NCI-H2081 treated with DMSO at 0.1 percent for 48 hours (cell line): ENCODE data around the gene HIKESHI.
"Not testable (repeated sequence)": the region's sequence is repeated elsewhere in the genome, so short reads cannot be mapped to it uniquely, and the experiment has no call there.

ENCODE experiments used
- DNase-seq: peaks from one replicate; lab custom pipeline; 2025; lab: John Stamatoyannopoulos, UW

HIKESHI gene, protein sequence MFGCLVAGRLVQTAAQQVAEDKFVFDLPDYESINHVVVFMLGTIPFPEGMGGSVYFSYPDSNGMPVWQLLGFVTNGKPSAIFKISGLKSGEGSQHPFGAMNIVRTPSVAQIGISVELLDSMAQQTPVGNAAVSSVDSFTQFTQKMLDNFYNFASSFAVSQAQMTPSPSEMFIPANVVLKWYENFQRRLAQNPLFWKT

GRCh38 chr11:86302092-86302793 lies at the start of gene HIKESHI:
TSS of gene HIKESHI (plus strand) at chr11:86302240. CDS start at chr11:86302449, 209 bp downstream.
- peak; percentile 88 for DNase-seq

GRCh38 chr11:86255896-86256295 lies 46.1 kb upstream of the HIKESHI start:
- DNase-seq = no peak

DNA sequence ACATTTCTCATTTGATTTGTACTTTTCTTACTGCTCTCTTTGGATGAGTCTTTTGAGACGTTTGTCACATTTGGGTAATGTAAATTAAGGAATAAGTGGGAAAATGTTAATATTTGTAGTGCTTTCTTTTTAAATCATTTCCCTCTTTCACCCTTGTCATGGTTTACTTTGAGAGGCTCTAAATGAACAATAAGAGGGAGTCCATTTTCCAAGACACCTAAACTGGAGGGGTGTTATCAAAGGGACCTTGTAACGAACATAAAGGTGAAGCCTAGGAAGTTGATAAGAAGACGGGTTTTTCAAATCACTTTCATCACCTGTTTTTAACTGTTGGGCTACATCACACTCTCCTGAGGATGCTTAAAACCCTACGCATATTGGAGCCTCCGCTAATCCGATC lies 45.4 kb upstream of the HIKESHI start:
- DNase-seq = no peak

GRCh38 chr11:86257446-86257845 lies 44.6 kb upstream of the HIKESHI start:
- DNase-seq = no peak

DNA sequence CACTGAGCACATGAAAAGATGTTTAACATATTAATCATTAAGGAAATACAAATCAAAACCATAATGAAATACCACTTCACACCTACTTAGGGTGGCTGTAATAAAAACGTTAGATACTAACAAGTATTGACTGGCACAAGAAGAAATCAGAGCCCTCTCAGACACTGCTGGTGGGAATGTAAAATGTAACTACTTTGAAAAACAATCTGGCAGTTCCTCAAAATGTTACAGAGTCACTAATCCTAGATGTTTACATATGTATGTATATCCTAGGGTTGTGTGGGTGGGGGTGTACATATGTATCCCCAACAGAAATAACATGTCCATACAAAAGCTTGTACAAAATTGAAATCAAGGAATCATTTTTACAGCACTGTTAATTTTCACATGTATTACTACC lies 42.3 kb upstream of the HIKESHI start:
- no peak for DNase-seq

DNA sequence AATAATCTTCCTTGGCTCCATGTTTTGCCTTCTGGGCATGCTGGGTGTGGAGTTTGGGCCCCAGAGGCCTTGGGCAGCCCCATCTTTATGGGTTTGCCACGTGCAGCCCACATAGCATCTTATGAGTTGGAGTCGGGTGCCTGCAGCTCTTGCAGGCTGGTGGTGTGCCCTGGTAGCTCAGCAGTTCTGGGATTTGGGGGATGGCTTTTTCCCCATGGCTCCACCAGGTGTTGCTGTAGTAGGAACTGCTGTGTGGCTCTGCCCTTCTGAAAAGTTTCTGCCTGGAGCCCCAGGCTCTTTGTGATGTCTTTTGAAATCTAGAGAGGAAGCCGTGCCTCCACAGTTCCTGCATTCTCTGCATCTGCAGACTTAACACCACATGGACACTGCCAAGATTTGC lies 40.7 kb upstream of the HIKESHI start:
- no peak for DNase-seq

GRCh38 chr11:86262387-86262786 lies 39.7 kb upstream of the HIKESHI start:
- DNase-seq = no peak

GRCh38 chr11:86264649-86265048 lies 37.4 kb upstream of the HIKESHI start:
- no peak for DNase-seq

- no peak for DNase-seq
These were observed 36.8 kb upstream of the HIKESHI start for GRCh38 chr11:86265194-86265593.

- DNase-seq = no peak
These were observed 32.4 kb upstream of the HIKESHI start for GRCh38 chr11:86269645-86270044.

DNA sequence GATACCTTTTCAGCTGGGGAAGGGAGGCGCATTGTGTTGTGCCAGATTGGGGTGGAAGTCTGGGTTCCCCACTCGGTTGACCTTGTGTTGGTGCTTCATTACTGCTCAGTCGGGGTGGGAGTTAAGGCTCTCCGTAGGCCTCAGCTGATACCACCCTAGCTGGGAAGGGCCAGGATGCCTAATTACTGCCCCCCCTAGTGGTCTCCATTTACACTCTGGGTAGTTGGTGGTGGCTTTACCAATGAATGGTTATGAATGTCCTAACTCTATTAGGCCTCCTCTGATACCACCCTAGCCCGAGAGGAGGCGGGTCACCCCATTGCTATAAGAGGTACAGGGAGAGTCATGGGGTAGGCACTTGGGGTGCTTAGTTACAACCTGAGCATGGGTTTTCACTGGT lies 27.5 kb upstream of the HIKESHI start:
- no peak for DNase-seq

DNA sequence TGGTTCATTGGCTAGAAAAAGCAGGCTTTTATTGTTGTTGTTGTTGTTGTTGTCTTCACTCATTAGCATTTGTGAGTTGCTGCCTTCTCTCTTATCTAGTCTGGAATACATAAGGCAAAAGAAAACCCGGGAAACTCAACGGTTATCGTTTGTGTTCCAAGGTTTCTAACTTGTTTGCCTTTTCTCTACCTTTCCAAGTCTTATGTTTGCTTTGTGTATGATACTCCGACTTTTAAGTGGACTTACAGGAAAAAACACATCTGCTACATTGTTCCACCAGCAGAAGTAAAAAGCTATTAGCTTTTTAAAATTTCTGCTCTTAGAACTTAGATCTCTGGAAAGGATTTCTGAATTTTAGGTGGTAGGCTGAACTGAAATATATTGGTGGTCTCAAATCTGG lies 27.0 kb upstream of the HIKESHI start:
- DNase-seq = no peak

DNA sequence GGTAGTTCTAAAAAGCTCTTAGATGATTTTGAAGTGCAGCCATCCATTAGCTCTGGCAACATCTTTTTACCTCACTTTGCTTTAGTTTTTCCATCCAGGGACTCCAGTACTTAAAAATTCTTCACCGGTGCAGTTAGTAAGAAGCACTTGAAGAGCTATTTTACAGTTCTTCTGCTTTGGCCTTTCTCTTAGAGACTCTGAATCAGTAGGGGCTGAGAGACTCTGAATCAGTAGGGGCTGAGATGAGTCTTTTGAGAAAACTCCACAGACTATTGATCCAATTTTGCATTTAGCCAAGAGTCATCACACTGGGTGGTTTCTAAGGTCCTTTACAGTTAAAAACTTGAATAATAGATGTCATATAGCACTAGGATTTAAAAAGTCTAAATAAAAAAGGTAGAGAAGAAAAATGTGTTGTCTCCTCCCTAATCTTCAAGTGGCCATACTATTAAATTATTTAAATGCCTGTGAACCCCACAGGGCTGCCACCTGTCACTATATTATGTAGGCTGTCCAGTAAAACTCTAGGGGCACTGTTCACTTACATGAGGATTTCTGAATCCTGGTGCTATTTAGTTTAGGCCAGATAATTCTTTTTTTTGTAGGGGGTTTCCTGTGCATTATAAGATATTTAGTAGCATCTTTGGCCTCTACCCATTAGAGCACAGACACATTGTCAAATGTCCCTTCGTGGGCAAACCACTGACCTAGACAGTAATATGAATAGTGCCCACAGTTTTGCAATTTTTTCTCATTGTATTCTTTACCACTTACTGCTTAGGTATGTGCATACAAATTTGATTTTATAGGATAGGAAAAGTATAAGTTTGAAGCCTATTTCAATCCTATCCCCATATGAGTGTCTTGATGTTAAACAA lies 26.3 kb upstream of the HIKESHI start:
- DNase-seq = no peak

GRCh38 chr11:86277741-86278140 lies 24.3 kb upstream of the HIKESHI start:
- DNase-seq = no peak

DNA sequence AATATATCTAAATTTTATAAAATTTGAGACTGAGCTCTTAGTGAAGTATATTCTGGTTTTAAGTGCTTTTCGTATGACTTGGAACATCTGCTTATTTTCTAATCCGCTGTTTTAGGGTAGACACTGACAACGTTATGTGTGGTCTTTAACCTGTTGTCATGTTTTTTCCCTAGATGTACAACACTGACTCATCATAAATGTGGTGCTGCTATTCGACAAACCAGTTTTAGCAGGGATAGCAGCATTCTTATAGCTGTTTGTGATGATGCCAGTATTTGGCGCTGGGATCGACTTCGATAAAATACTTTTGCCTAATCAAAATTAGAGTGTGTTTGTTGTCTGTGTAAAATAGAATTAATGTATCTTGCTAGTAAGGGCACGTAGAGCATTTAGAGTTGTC lies 23.8 kb upstream of the HIKESHI start:
- no peak for DNase-seq

- no peak for DNase-seq
These were observed 22.3 kb upstream of the HIKESHI start for GRCh38 chr11:86279747-86280146.

DNA sequence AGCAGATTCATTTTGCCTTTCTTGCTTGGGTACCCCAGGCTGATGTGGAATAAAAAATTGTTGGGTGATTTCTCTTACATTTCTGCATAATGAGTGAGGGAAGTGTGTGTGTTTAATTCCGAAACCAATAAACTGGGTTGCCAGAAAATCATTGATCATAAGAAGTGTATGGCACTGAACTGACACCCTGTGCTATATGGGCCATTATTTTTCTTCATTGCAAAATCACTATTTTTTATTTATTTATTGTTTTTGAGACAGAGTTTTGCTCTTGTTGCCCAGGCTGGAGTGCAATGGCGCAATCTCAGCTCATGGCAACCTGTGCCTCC lies 14.6 kb upstream of the HIKESHI start:
- no peak for DNase-seq

- DNase-seq = no peak
These were observed 13.1 kb upstream of the HIKESHI start for GRCh38 chr11:86288776-86289507.

DNA sequence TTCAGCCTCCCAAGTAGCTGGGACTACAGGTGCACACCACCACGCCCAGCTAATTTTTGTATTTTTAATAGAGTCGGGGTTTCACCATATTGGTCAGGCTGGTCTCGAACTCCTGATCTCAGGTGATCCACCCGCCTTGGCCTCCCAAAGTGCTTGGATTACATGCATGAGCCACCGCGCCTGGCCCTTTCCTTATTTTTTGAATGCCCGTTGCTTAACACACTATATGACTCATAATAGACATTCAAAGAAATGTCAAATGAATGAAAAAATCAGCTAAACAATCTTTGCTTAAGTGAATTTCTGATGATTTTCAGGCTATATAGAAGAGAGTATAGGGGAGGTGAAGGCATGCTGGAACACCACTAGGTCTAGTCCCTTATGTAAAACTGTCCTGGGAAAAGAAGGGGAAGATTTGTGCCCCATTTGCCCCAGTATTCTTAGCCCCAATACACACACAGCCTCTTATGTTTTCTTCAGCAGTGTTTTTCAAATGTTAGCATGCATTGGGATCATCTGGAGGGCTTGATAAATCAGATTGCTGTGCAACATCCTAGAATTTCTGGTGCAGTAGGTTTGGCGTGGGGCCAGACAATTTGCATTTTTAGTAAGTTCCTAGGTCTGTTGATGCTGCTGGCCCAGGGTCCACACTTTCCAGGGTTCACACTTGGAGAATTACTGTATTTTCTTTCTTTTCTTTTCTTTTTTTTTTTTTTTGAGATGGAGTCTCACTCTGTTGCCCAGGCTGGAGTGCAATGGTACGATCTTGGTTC lies 12.3 kb upstream of the HIKESHI start:
- not testable (repeated sequence) for DNase-seq

- no peak for DNase-seq
These were observed 10.4 kb upstream of the HIKESHI start for GRCh38 chr11:86291466-86292262.
